Aortic smooth muscle cell (primary cell): ENCODE measurements around the gene TRIM49D1. TPM values are rescaled to one million over a fixed set of nuclear protein-coding genes. Genes with fewer than 3 reads are reported as not detected.

Experiments used
- total RNA-seq: library from RNA; depleted of rRNA; stranded (reverse); fragments of >200 nt; gene quantifications from 2 replicates; pipeline ENCODE4 v1.2.3, GENCODE V29; 2014

TRIM49D1 gene
- not detected in 2 replicates for total RNA-seq

GRCh38 chr11:89922195-89922660 lies at the start of gene TRIM49D1:
TRIM49D1 (minus strand) TSS chr11:89922245; CDS start chr11:89917710, 4,535 bp downstream.

GRCh38 chr11:89965737-89966136 lies 43.7 kb upstream of the TRIM49D1 start, which contains the start of gene TRIM64:
TRIM64 (plus strand) TSS chr11:89966037; CDS start chr11:89968504, 2,467 bp downstream.

DNA sequence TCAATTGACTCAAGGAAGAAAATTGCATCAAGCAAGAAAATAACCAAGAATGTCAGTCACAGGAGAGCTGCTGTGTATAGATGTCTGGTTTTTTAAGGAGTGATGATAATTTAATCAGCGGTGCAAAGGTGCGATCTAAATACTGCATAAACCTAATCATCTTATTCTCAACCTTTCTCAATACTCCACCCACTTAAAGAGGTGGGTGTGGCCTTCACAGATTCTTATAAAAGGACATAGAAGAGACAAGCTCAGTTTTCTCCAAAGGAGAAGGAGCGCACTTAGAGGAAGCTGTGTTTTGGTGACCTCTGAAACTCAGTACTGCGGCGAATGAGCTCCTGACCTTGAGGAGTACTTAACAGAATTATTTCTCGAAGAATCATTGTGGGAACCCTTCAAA lies 1.7 kb upstream of the TRIM49D1 start, which contains the start of gene TRIM49D2:
TSS of gene TRIM49D2 (plus strand) at position 301 of the 400 bp plus-strand sequence. CDS start 2,698 bp downstream, outside the sequence.

Other genes with a start within 250 kb of the TRIM49D1 start
- gene TRIM77, start 211.9 kb downstream of the TRIM49D1 start, total RNA-seq: not detected in 2 replicates
- not detected in 2 replicates for gene TRIM49, start 113.7 kb downstream of the TRIM49D1 start, total RNA-seq
- not detected in 2 replicates for gene TRIM64B, start 43.8 kb downstream of the TRIM49D1 start, total RNA-seq
- gene TRIM49D2, start 1.8 kb upstream of the TRIM49D1 start, total RNA-seq: not detected in 2 replicates
- gene TRIM64, start 43.8 kb upstream of the TRIM49D1 start, total RNA-seq: not detected in 2 replicates
- gene TRIM49C, start 108.9 kb upstream of the TRIM49D1 start, total RNA-seq: not detected in 2 replicates
- not detected in 2 replicates for gene UBTFL1, start 163.7 kb upstream of the TRIM49D1 start, total RNA-seq
- 0.13 and 0.37 TPM in 2 replicates for gene NAALAD2, start 212.4 kb upstream of the TRIM49D1 start, total RNA-seq